Endothelial cell of umbilical vein (primary cell): ENCODE results near the gene RPL3. TPM values are rescaled to one million over a fixed set of nuclear protein-coding genes. Genes with fewer than 3 reads are reported as not detected.

Experiments
- BruUV-seq: library from RNA; stranded (reverse); fragments of 400-500 nt; replicated peaks from 2 replicates; lab custom pipeline; 2021; lab: Mats Ljungman, UMichigan
- CTCF ChIA-PET: fragments of 300-600, 350-600 bp; sonication (Branson Sonifier 250); formaldehyde crosslinking; loops from one replicate; lab custom pipeline; 2021; ENCODE audit warnings: antibody characterized with exemption, inconsistent platforms; lab: Charles Lee
- POLR2A ChIA-PET: fragments of 300-600, 350-600 bp; sonication (Branson Sonifier 250); formaldehyde crosslinking; loops from one replicate; lab custom pipeline; 2021; ENCODE audit warnings: antibody characterized with exemption, inconsistent platforms; lab: Charles Lee
- DNase-seq: peaks from one replicate; pipeline ENCODE4 v3.0.0-alpha.2; 2011; ENCODE audit warnings: low read depth, low spot score
- FAIRE-seq: peaks from 2 replicates; lab custom pipeline; 2011; peaks lifted over from hg19 to GRCh38; lab: Jason Lieb, UNC
- H2AFZ ChIP-seq: 2 replicates; pipeline ENCODE4 v1.6.0; 2012; ENCODE audit warnings: low read depth, low read length, control low read depth, inconsistent platforms
- H3K27ac ChIP-seq: 2 replicates; pipeline ENCODE4 v1.5.1; 2011; ENCODE audit warnings: low read depth, mild to moderate bottlenecking, control low read depth, low read length, moderate library complexity; ENCODE audit not compliant: insufficient read depth
- H3K27me3 ChIP-seq, 2 experiments: 2 replicates each; pipeline versions ENCODE4 v1.6.0 to v1.6.1; 2011; ENCODE audit warnings: low read length in 2 of 2, mixed read lengths in 1 of 2; ENCODE audit not compliant: control insufficient read depth in 2 of 2, insufficient read depth in 2 of 2
- H3K36me3 ChIP-seq, 2 experiments: 2 replicates in 1 of 2; 3 replicates in 1 of 2; pipeline ENCODE4 v1.5.1; 2011; ENCODE audit warnings: low read length in 2 of 2, mild to moderate bottlenecking in 1 of 2, moderate library complexity in 1 of 2; ENCODE audit not compliant: control insufficient read depth in 2 of 2, insufficient read depth in 2 of 2; ENCODE audit errors: extremely low read depth in 1 of 2
- H3K4me1 ChIP-seq: 3 replicates; pipeline ENCODE4 v1.5.1; 2011; ENCODE audit warnings: mild to moderate bottlenecking, low read length; ENCODE audit not compliant: control insufficient read depth, insufficient read depth; ENCODE audit errors: extremely low read depth
- H3K4me2 ChIP-seq: 2 replicates; pipeline ENCODE4 v1.6.1; 2011; ENCODE audit warnings: low read length, control low read depth, mixed read lengths; ENCODE audit not compliant: insufficient read depth
- H3K4me3 ChIP-seq, 3 experiments: fragments of 200-600 bp in 1 of 3; sonication (generic), shearing (Covaris generic) in 1 of 3; replicated peaks in 1 of 3; 2 replicates each; pipeline ENCODE4 v1.5.1; 2011 to 2016; ENCODE audit warnings: control low read depth in 3 of 3, low read length in 3 of 3, mild to moderate bottlenecking in 2 of 3, inconsistent platforms in 1 of 3, low read depth in 1 of 3, moderate library complexity in 1 of 3; ENCODE audit not compliant: insufficient read depth in 1 of 3
- H3K79me2 ChIP-seq: 2 replicates; pipeline ENCODE4 v1.6.0; 2012; ENCODE audit warnings: low read length, inconsistent platforms; ENCODE audit not compliant: control insufficient read depth, insufficient read depth
- H3K9ac ChIP-seq: replicated peaks from 2 replicates; pipeline ENCODE3; 2011; ENCODE audit warnings: low read length, control low read depth; ENCODE audit not compliant: insufficient read depth; ENCODE audit errors: extremely low read depth
- H3K9me1 ChIP-seq: replicated peaks from 3 replicates; pipeline ENCODE4 v1.6.0; 2011; ENCODE audit warnings: mild to moderate bottlenecking, low read length; ENCODE audit not compliant: control insufficient read depth, insufficient read depth; ENCODE audit errors: extremely low read depth
- H3K9me3 ChIP-seq: replicated peaks from 2 replicates; pipeline ENCODE4 v1.5.1; 2012; ENCODE audit warnings: low read length, inconsistent platforms; ENCODE audit not compliant: control insufficient read depth, insufficient read depth
- H4K20me1 ChIP-seq: replicated peaks from 2 replicates; pipeline ENCODE3; 2011; ENCODE audit warnings: mild to moderate bottlenecking, low read length; ENCODE audit not compliant: control insufficient read depth, insufficient read depth; ENCODE audit errors: extremely low read depth
- CTCF ChIP-seq, 2 donors: IDR thresholded peaks; 1 replicate in 1 of 2; 2 replicates in 1 of 2; pipeline ENCODE4 v1.5.1; 2011; ENCODE audit warnings: low read length in 2 of 2, mild to moderate bottlenecking in 2 of 2, moderate library complexity in 2 of 2, control low read depth in 1 of 2, inconsistent platforms in 1 of 2, low read depth in 1 of 2; ENCODE audit not compliant: insufficient read depth in 1 of 2; ENCODE audit errors: extremely low read depth in 1 of 2
- EZH2 ChIP-seq: IDR thresholded peaks from 2 replicates; pipeline ENCODE4 v1.6.1; 2012; ENCODE audit warnings: borderline replicate concordance, low read depth, mild to moderate bottlenecking, moderate library complexity, low read length, inconsistent platforms; ENCODE audit not compliant: severe bottlenecking
- FOS ChIP-seq: IDR thresholded peaks from 2 replicates; pipeline ENCODE4 v1.6.1; 2011; ENCODE audit warnings: mild to moderate bottlenecking, low read length, moderate library complexity, borderline replicate concordance; ENCODE audit not compliant: insufficient read depth
- GATA2 ChIP-seq: IDR thresholded peaks from 2 replicates; pipeline ENCODE4 v1.7.0; 2011; ENCODE audit warnings: low read depth, mild to moderate bottlenecking, moderate library complexity, mixed read lengths, low read length; ENCODE audit not compliant: insufficient read length, insufficient read depth
- JUN ChIP-seq: IDR thresholded peaks from 2 replicates; pipeline ENCODE4 v1.6.1; 2011; ENCODE audit warnings: borderline replicate concordance, low read depth; ENCODE audit not compliant: insufficient read length, insufficient read depth
- MAX ChIP-seq: IDR thresholded peaks from 2 replicates; pipeline ENCODE4 v1.6.1; 2011; ENCODE audit not compliant: insufficient read depth, insufficient read length
- MYC ChIP-seq: IDR thresholded peaks from one replicate; pipeline ENCODE4 v1.6.1; 2011; ENCODE audit warnings: mild to moderate bottlenecking, low read depth, low read length
- POLR2A ChIP-seq: IDR thresholded peaks from 2 replicates; pipeline ENCODE4 v1.6.1; 2012; ENCODE audit warnings: low read depth, mild to moderate bottlenecking, control low read depth, low read length
- POLR2AphosphoS5 ChIP-seq: IDR thresholded peaks from 2 replicates; pipeline ENCODE4 v1.6.1; 2012; ENCODE audit warnings: low read depth, mild to moderate bottlenecking, control low read depth, low read length, moderate library complexity; ENCODE audit not compliant: insufficient read depth
- dilution Hi-C: fragments of 300-500 bp; cut with MboI; formaldehyde crosslinking; loops from one replicate; pipeline ENCODE4 v1.15.0; 2019; ENCODE audit warnings: low sequenced_read_pairs; ENCODE audit not compliant: extremely low pct_ligation_motif_present
- intact Hi-C: fragments of 100-400 bp; cut with micrococcal nuclease; formaldehyde crosslinking; loops from one replicate; pipeline ENCODE4 v1.10.0; 2022
- polyA plus RNA-seq, 4 experiments: library from polyadenylated mRNA; depleted of rRNA in 3 of 4; stranded (reverse) in 3 of 4; unstranded in 1 of 4; fragments of >200 nt; gene quantifications; 2 replicates each; pipeline versions ENCODE4 v1.2.1 to v1.2.3, GENCODE V29; 2011 to 2012; ENCODE audit warnings: missing spikeins in 1 of 4
- total RNA-seq: library from RNA; stranded (reverse); gene quantifications from 2 replicates; pipeline ENCODE4 v1.2.3, GENCODE V29; 2021

Gene RPL3
- total and polyA plus RNA-seq, 2 donors (not counting 3 experiments of a cell fraction or from before 2014, with no cell fraction given) = 1,954 to 4,065 TPM

- FAIRE-seq (no peak), DNase-seq (no peak)
- ChIA-PET CTCF (interaction anchor here (1.0 to 2.0 kb wide), 3 partner anchors 10 to 126 kb away, joined by 3 to 6 read pairs (median 3); no protein-coding TSS in a partner anchor), POLR2A (interaction anchor here (0.9 kb wide), 1 partner anchor 14 kb away, joined by 3 read pairs; no protein-coding TSS in a partner anchor)
- dilution Hi-C loops (no loop called here), intact Hi-C loops (no loop called here)
- BruUV-seq = no TSS peak
- Histone ChIP-seq H4K20me1 (no peaks in the 10 kb centered on the region), H3K4me1 (peaks cover 18% of the 10 kb centered on the region), H3K4me3 (no peak overlapping the region), H3K27ac (no peak overlapping the region), H3K9me1 (no peaks in the 10 kb centered on the region), H3K27me3 (no peaks in the 10 kb centered on the region), H3K79me2 (no peaks in the 10 kb centered on the region), H3K4me2 (no peak overlapping the region), H3K9ac (no peak overlapping the region), H2AFZ (no peak overlapping the region), H3K36me3 (no peaks in the 10 kb centered on the region), H3K9me3 (no peaks in the 10 kb centered on the region)
- TF ChIP-seq MYC = no peak
- TF ChIP-seq GATA2 = no peak
- no peak for TF ChIP-seq CTCF (IDR thresholded peaks at IDR 0.05; ENCODE audit: extremely low read depth in 1 of 2, insufficient read depth in 1 of 2, low read depth in 1 of 2, low read length in 2 of 2)
- no peak for TF ChIP-seq MAX
- no peak for TF ChIP-seq JUN
- TF ChIP-seq POLR2AphosphoS5 = no peak
- TF ChIP-seq POLR2A = no peak
- no peak for TF ChIP-seq EZH2
- no peak for TF ChIP-seq FOS
Observed at GRCh38 chr22:39296981-39297489, 22.4 kb downstream of the RPL3 start.
